ENCODE data around the gene GXYLT1.

- TF ChIP-seq POLR2A (IDR thresholded peaks at IDR 0.05; ENCODE audit: low read depth, low read length) (no peak), POLR2AphosphoS5 (IDR thresholded peaks at IDR 0.05; ENCODE audit: low read depth, low read length) (no peak)
These were observed 19.8 kb downstream of the GXYLT1 start for GRCh38 chr12:42124764-42125387.

Measured in GM12892 (cell line).